ENCODE data around the gene PCK2. TPM values are rescaled to one million over a fixed set of nuclear protein-coding genes. Genes with fewer than 3 reads are reported as not detected.
A peak's percentile ranks its signal among the peaks of the same experiment; 100 is the strongest.

Gene PCK2
- total RNA-seq, 1 experiment from 2014 or later: 48.9 TPM

DNA sequence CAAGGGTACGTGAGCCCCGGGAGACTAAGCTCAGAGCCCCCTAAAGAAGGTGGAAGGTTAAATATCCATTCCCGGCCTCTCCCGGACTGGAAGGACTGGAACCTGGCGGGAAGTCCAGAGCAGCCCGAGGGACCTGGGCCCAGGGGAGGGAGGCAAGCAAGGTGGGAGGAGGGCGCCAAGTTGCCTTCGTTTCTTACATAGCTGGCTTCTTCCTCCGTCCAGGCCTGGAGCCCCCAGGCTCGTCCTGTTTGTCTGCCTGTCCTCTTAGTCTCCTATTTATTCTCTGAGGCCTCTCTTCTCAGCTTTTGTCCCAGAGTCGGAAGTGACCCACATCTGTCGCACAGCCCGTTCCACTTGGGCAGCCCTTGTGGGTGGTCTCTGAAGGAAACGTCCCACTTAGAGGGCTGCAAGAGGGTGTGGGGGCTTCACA is 745 bp downstream of the PCK2 start:
- H2BK15ac ChIP-seq (ENCODE audit: low read depth, low read length): no peak overlapping the region
- no peak overlapping the region for H2BK120ac ChIP-seq (ENCODE audit: low read depth, low read length, poor library complexity, severe bottlenecking)
- H3K79me2 ChIP-seq (ENCODE audit: insufficient read depth, low read length): no peaks in the 10 kb centered on the region; the same call in 1 of the 2 replicates
- H3K4me2 ChIP-seq (ENCODE audit: insufficient read depth, insufficient read length, low read length): peak overlapping the region; percentile 85
- peaks cover 4% of the 10 kb centered on the region for H3K27me3 Mint-ChIP-seq (ENCODE audit: low read depth)
- H3K9me3 ChIP-seq (ENCODE audit: control insufficient read depth, low read depth, low read length): no peaks in the 10 kb centered on the region
- DNase-seq: no peak
- H3K4me1 ChIP-seq (ENCODE audit: insufficient read depth, low read length): no peaks in the 10 kb centered on the region; the same call in 1 of the 2 replicates
- no peak overlapping the region for H4K5ac ChIP-seq (ENCODE audit: insufficient read length, low read depth, low read length)
- no peak overlapping the region for H4K8ac ChIP-seq (replicated peaks; ENCODE audit: insufficient read length, low read depth, low read length)
- no peaks in the 10 kb centered on the region for H4K20me1 ChIP-seq (ENCODE audit: control insufficient read depth, insufficient read depth, insufficient read length)
- peak overlapping the region; percentile 89 for H3K9ac ChIP-seq (ENCODE audit: extremely low read depth, insufficient read length, low read length)
- TF ChIP-seq, protein P1, sequence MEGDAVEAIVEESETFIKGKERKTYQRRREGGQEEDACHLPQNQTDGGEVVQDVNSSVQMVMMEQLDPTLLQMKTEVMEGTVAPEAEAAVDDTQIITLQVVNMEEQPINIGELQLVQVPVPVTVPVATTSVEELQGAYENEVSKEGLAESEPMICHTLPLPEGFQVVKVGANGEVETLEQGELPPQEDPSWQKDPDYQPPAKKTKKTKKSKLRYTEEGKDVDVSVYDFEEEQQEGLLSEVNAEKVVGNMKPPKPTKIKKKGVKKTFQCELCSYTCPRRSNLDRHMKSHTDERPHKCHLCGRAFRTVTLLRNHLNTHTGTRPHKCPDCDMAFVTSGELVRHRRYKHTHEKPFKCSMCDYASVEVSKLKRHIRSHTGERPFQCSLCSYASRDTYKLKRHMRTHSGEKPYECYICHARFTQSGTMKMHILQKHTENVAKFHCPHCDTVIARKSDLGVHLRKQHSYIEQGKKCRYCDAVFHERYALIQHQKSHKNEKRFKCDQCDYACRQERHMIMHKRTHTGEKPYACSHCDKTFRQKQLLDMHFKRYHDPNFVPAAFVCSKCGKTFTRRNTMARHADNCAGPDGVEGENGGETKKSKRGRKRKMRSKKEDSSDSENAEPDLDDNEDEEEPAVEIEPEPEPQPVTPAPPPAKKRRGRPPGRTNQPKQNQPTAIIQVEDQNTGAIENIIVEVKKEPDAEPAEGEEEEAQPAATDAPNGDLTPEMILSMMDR (conservative IDR thresholded peaks at IDR 0.05): no peak
- no peaks in the 10 kb centered on the region for H3K79me1 ChIP-seq (ENCODE audit: insufficient read depth, low read depth, low read length, poor library complexity, severe bottlenecking)
- H2BK5ac ChIP-seq (ENCODE audit: insufficient read length, low read length): no peak overlapping the region
- peak overlapping the region; percentile 39 for H4K91ac ChIP-seq (ENCODE audit: insufficient read length, low read depth, low read length)
- no peak overlapping the region for H3K56ac ChIP-seq (ENCODE audit: insufficient read length, low read depth, low read length)
- H3K9me3 Mint-ChIP-seq: peaks cover 0 to 2% of the 10 kb centered on the region in 2 experiments; a peak in 3 of 5 replicates
- H3K36me3 Mint-ChIP-seq (ENCODE audit: insufficient read depth in 1 of 3, low read depth in 3 of 3): peaks cover 26 to 41% (median 30%) of the 10 kb centered on the region in 3 experiments; a peak in 6 of 7 replicates
- H3K27ac Mint-ChIP-seq: peak overlapping the region; percentile 95 to 98 (median 97)
- no peak overlapping the region for H3K4ac ChIP-seq (ENCODE audit: low read depth, low read length)
- no peak overlapping the region for H2BK20ac ChIP-seq (ENCODE audit: low read depth, low read length, poor library complexity, severe bottlenecking)
- no peak overlapping the region for H3T11ph ChIP-seq (ENCODE audit: low read length)
- H3K23ac ChIP-seq (ENCODE audit: insufficient read length, low read depth, low read length): no peak overlapping the region
- no peaks in the 10 kb centered on the region for H3K27me3 ChIP-seq (ENCODE audit: insufficient read depth, low read length)
- peak overlapping the region; percentile 84; the same call in 1 of the 2 replicates for H3K14ac ChIP-seq (ENCODE audit: insufficient read depth, low read length)
- H3K27ac ChIP-seq (ENCODE audit: insufficient read length, low read depth, low read length): no peak overlapping the region
- H2AK5ac ChIP-seq (ENCODE audit: insufficient read length, low read length): no peak overlapping the region
- peak overlapping the region; percentile 90 to 93 for H3K4me3 Mint-ChIP-seq
- peak overlapping the region; percentile 89 for H3K18ac ChIP-seq (ENCODE audit: insufficient read length, low read depth, low read length)
- H2AFZ ChIP-seq (ENCODE audit: low read length): no peak overlapping the region
- peaks cover 6% of the 10 kb centered on the region for H3K23me2 ChIP-seq (ENCODE audit: insufficient read length, low read depth, low read length, poor library complexity, severe bottlenecking)
- peaks cover 21 to 37% of the 10 kb centered on the region in 2 experiments for H3K4me1 Mint-ChIP-seq
- WGBS (ENCODE audit: extremely low coverage, insufficient read length, low lambda C conversion rate): no CpG with 5 or more reads among the region's 14 CpGs
- no peak overlapping the region for H2BK12ac ChIP-seq (ENCODE audit: insufficient read length, low read depth, low read length)

Data from H9 (cell line).